ENCODE results near the gene POTEF.
"Not testable (repeated sequence)": the region's sequence is repeated elsewhere in the genome, so short reads cannot be mapped to it uniquely, and the experiment has no call there.

POTEF gene

GRCh38 chr2:130152816-130153595, 24.0 kb upstream of the POTEF start:
- in situ Hi-C loops (cut with MboI; ENCODE audit: low sequenced_read_pairs), result no loop called here

DNA sequence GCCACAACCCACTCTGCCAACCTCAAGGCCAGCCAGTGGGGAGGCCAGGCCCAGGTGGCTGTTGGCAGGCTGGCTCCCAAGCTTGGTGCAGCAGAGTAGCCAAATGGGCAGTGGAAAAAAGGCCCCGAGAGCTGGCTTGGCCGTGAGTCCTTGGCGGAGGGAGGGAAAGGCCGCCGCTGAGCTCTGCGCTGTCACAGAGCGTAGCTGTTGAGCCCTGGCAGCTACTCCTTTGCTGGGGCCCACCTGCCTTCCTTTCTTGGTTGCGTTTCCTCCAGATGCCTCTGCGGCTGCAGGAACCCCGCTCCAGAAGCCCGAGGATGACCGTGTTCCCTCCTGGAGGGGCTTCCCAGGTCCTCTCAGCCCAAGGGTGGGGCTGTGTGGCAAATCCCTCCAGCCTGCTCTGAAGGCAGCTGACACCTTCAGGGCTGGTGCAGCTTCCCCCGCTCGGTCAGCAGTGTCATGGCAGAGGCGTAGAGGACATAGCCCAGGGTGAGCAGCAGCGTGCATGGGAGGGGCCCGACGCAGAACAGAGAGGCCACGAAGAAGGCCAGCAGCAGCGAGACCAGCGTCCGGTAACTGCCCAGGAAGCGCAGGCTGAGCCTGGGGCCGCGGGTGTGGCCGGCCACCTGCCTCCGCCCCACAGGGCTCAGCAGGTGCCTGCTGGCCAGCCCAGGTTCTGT, 23.3 kb upstream of the POTEF start:
- in situ Hi-C loops (cut with MboI; ENCODE audit: low sequenced_read_pairs), result not testable (repeated sequence)

GRCh38 chr2:130151145-130151512, 22.1 kb upstream of the POTEF start:
- in situ Hi-C loops (cut with MboI; ENCODE audit: low sequenced_read_pairs), result not testable (repeated sequence)

- in situ Hi-C loops (cut with MboI; ENCODE audit: low sequenced_read_pairs), result no loop called here
Observed at GRCh38 chr2:130150181-130151144, 21.4 kb upstream of the POTEF start.

DNA sequence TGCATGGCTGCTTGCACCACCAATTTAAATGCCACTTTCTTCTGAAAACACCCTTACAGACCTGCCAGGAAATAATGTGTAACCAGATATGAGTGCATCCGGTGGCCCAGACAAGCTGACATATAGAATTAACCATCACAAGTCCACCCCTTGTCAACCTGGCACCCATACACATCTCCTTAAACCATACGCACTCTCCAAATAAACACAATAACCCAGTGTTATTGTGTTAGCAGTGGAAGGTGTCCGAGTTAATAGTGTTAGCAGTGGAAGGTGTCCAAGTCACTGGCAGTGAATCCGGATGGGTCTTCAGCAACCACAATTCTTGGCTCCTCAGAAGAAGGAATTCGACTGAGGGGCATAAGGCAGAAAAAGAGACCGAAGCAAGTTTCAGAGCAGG, 19.5 kb upstream of the POTEF start:
- in situ Hi-C loops (cut with MboI; ENCODE audit: low sequenced_read_pairs), result not testable (repeated sequence)

DNA sequence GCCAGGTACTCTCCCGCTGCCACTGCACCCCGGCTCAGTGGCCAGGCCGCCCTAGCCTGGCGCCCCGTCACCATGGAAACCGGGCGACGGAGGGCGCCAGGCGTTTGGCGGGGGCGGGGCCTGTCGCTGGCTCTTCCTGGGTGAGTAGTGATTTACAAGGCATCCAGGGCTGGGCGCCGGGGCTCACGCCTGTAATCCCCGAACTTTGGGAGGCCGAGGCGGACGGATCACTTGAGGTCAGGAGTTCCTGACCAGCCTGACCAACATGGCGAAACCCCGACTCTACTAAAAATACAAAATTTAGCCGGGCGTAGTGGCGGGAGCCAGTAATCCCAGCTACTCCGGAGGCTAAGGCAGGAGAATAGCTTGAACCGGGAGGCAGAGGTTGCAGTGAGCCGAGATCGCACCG, 16.0 kb upstream of the POTEF start, which contains the start of gene CCDC74B:
Gene CCDC74B (minus strand): TSS at position 107 of the 409 bp plus-strand sequence. CDS start 116 bp downstream, outside the sequence.
- in situ Hi-C loops (cut with MboI; ENCODE audit: low sequenced_read_pairs), result not testable (repeated sequence)

- in situ Hi-C loops (cut with MboI; ENCODE audit: low sequenced_read_pairs), result not testable (repeated sequence)
Observed at GRCh38 chr2:130143266-130144039, 14.4 kb upstream of the POTEF start.

DNA sequence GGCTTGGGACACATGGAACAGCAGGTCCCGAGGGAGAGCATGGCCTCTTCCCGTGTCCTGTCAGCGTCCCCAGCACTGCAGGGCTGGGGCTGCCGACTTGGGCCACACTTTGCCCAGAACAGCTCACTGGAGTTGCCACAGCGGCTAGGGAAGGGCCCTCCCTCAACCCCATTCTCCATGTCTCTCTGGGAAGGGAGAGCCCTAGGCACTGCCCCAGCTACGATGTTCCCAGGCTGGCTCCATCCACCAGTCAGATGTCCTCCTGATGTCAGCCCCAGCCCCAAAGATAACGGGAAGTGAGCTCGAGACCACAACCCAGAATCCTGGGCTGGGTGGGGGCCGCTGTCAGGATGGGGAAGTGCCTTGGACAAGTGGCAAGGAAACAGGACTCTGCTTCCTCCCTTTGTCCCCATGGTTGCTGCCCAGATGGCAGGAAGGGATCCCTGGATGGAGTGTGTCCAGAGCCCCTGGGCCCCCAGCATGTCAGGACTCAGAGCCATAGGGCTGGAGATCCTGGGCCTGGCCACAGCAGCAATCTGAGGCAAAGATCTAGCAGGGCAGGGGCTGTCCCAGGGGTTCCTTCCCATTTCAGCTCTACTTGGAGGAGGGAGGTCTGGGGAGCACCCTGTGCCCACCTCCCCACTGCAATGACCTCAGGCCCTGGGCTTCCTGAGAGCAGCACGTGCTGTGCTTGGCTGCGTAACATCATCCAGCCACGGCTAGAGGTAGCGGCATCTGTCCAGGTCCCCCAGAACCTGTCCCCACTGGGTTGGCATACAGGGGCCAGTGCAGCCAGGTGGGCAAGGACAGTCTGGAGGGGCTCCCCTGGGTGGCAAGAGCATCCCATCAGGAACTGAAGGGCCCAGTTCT, 13.6 kb upstream of the POTEF start:
- in situ Hi-C loops (cut with MboI; ENCODE audit: low sequenced_read_pairs), result not testable (repeated sequence)

- in situ Hi-C loops (cut with MboI; ENCODE audit: low sequenced_read_pairs), result not testable (repeated sequence)
Observed at GRCh38 chr2:130141645-130142370, 12.8 kb upstream of the POTEF start.

DNA sequence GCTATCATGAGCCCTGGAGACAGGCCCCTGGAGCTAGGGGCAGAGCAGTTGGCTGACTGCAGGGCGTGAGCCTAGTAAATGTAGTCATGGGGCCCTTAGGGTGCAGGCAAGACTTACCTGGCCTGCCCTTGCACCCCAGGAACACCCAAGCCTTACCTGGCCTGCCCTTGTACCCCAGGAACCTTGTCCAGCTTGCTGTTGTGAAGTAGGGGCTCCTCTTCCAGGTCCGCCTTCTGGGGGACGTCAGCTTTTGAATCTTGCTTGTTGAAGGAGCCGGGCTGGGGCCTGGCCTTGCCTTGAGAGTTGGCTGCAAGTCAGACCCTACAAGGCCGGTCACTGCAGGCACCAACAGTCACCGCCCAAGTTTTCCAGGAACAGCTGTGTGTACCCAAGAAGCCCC, 12.0 kb upstream of the POTEF start:
- in situ Hi-C loops (cut with MboI; ENCODE audit: low sequenced_read_pairs), result not testable (repeated sequence)

- in situ Hi-C loops (cut with MboI; ENCODE audit: low sequenced_read_pairs), result not testable (repeated sequence)
Observed at GRCh38 chr2:130140516-130140915, 11.5 kb upstream of the POTEF start.

- in situ Hi-C loops (cut with MboI; ENCODE audit: low sequenced_read_pairs), result not testable (repeated sequence)
Observed at GRCh38 chr2:130139331-130140280, 10.6 kb upstream of the POTEF start.

GRCh38 chr2:130138841-130139251, 9.8 kb upstream of the POTEF start:
- in situ Hi-C loops (cut with MboI; ENCODE audit: low sequenced_read_pairs), result not testable (repeated sequence)

DNA sequence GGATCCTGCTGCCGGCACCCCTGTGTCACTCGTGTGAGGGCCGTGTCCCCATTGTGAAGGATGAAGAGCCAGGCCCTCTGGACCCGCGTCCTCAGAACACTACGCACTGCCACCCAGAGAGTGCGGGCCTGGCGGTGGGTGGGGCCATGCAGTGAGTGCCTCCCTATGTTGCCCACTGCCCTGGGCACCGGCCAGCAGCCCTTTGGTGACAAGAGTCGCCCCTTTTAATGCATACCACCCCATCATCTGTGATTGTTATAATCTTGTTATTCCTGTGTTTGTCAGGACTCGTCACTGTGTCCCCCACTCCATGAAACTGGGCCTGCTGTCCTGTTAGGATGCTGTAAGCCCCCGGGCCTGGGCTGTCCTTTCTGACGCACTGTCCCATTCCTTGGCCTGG, 9.3 kb upstream of the POTEF start:
- in situ Hi-C loops (cut with MboI; ENCODE audit: low sequenced_read_pairs), result not testable (repeated sequence)

DNA sequence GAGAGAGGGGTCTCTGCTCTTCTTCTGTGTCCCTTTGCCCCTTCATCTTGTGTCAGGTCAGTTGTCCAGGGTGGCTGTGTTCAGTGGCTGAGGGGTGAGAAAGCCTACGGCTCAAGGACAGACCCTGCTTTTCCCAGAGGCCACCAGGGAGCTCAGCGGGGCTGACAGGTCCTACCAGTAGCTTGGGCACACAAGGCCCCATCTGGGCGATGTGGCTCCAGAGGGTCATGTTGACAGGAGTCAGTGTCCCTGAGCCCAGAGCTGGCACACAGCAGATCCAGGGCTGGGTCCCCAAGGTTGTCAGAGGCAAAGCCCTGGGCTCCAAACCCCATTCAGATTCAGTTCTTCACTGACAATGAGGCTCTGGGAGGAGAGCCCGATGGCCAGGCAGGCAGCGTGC, 8.1 kb upstream of the POTEF start:
- in situ Hi-C loops (cut with MboI; ENCODE audit: low sequenced_read_pairs), result not testable (repeated sequence)

DNA sequence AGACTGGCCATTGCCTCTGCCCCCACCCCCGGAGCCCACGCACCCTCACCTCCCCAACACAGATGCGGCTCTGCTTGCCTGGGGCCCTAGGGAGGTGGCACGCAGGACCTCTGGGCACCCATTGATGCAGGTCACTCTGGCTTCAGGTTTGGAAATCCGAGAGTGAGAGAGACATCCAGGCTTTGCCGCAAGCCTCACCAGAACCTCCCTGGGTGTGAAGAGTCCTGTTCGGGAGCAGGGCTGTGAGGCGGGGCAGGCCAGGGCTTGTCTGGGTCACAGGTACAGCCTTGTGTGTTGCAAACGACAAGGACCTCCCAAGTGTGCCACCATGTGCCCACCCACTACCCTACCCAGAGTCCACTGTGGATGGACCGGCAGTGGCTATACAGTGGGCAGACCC, 7.5 kb upstream of the POTEF start:
- in situ Hi-C loops (cut with MboI; ENCODE audit: low sequenced_read_pairs), result not testable (repeated sequence)

GRCh38 chr2:130135692-130136541, 6.9 kb upstream of the POTEF start:
- in situ Hi-C loops (cut with MboI; ENCODE audit: low sequenced_read_pairs), result no loop called here
